ENCODE results near the gene KLHL17. TPM values are rescaled to one million over a fixed set of nuclear protein-coding genes. Genes with fewer than 3 reads are reported as not detected.
A peak's percentile ranks its signal among the peaks of the same experiment; 100 is the strongest.

KLHL17 gene
- total RNA-seq, 1 experiment from 2014 or later: 66.9 TPM

- no peak for TF ChIP-seq ZNF512 (CRISPR knock-in tag; IDR thresholded peaks at IDR 0.05; ENCODE audit: borderline replicate concordance)
- no peak for TF ChIP-seq HMGA2 (CRISPR knock-in tag; IDR thresholded peaks at IDR 0.05)
- no peak for TF ChIP-seq E2F5 (CRISPR knock-in tag; IDR thresholded peaks at IDR 0.05)
- no peak for TF ChIP-seq NFATC4 (CRISPR knock-in tag; IDR thresholded peaks at IDR 0.05)
- no peak for TF ChIP-seq TCF7 (CRISPR knock-in tag; IDR thresholded peaks at IDR 0.05; ENCODE audit: low read depth)
Measured at GRCh38 chr1:932776-933602, 27.4 kb upstream of the KLHL17 start (continued).

- Mint-ChIP-seq H3K4me3 (no peak overlapping the region), H3K27me3 (ENCODE audit: low read depth) (peaks cover 85% of the 10 kb centered on the region), H3K27ac (no peak overlapping the region), H3K36me3 (no peaks in the 10 kb centered on the region), H3K4me1 (peaks cover 10% of the 10 kb centered on the region), H3K9me3 (no peaks in the 10 kb centered on the region)
- ChIA-PET CTCF (interaction anchor here (0.7 to 1.8 kb wide), 5 partner anchors 13 to 125 kb away, joined by 3 to 6 read pairs (median 4); partner anchors contain the start of gene HES4), POLR2A (interaction anchor here (0.8 to 1.0 kb wide), 2 partner anchors 9 to 13 kb away, joined by 3 read pairs; no protein-coding TSS in a partner anchor)
- peak; percentile 12; the same call in 1 of the 2 replicates for ATAC-seq
- no peak for DNase-seq (ENCODE audit: low spot score)
- no peak for TF ChIP-seq PRRX2 (CRISPR knock-in tag; IDR thresholded peaks at IDR 0.05)
Measured at GRCh38 chr1:933603-933940, 26.8 kb upstream of the KLHL17 start.

- no peak for DNase-seq (ENCODE audit: low spot score)
- peaks cover 84% of the 10 kb centered on the region for H3K27me3 Mint-ChIP-seq (ENCODE audit: low read depth)
- POLR2A ChIA-PET: no interaction called here
- peak; percentile 71; the same call in 1 of the 2 replicates for TF ChIP-seq HMGXB4 (CRISPR knock-in tag; IDR thresholded peaks at IDR 0.05)
- TF ChIP-seq CBFB (CRISPR knock-in tag; IDR thresholded peaks at IDR 0.05; ENCODE audit: low read depth): no peak
- TF ChIP-seq ERG (CRISPR knock-in tag; IDR thresholded peaks at IDR 0.05): no peak
- TF ChIP-seq ZNF512 (CRISPR knock-in tag; IDR thresholded peaks at IDR 0.05; ENCODE audit: borderline replicate concordance): no peak
- TF ChIP-seq FOXP1 (CRISPR knock-in tag; IDR thresholded peaks at IDR 0.05; ENCODE audit: borderline replicate concordance): peak; percentile 43; the same call in 1 of the 2 replicates
- CTCF ChIA-PET: no interaction called here
- H3K4me1 Mint-ChIP-seq: peaks cover 14% of the 10 kb centered on the region
- ATAC-seq: no peak
- peak overlapping the region; percentile 76; the same call in 1 of the 2 replicates for H3K27ac Mint-ChIP-seq
- no peaks in the 10 kb centered on the region for H3K36me3 Mint-ChIP-seq
- peak overlapping the region; percentile 60 for H3K4me3 Mint-ChIP-seq
- no peaks in the 10 kb centered on the region for H3K9me3 Mint-ChIP-seq
Measured at GRCh38 chr1:934991-935750, 25.2 kb upstream of the KLHL17 start.
